Erythroblast (primary cell): ENCODE measurements around the gene CLGN.

Experiments
- GATA1 ChIP-seq: IDR thresholded peaks from 2 replicates; pipeline ENCODE4 v1.6.1; 2011; ENCODE audit warnings: low read depth, mild to moderate bottlenecking, control low read depth, low read length, moderate library complexity
- POLR2A ChIP-seq: IDR thresholded peaks from 2 replicates; pipeline ENCODE4 v1.6.1; 2011; ENCODE audit warnings: mild to moderate bottlenecking, low read length

GRCh38 chr4:140427919-140428471 lies 547 bp upstream of the CLGN start:
- no peak for TF ChIP-seq POLR2A
- TF ChIP-seq GATA1, result no peak
